Esophagus squamous epithelium (tissue), 4 donors: ENCODE results near the gene LAT.

ENCODE experiments used
- CTCF ChIP-seq, 6 experiments: fragments of 450-650 bp in 4 of 6; fragments of 200-600 bp in 2 of 6; sonication (generic) in 2 of 6; IDR thresholded peaks; one replicate each; pipeline ENCODE4 v1.5.1; 2016 to 2019; ENCODE audit warnings: antibody characterized with exemption in 6 of 6, mild to moderate bottlenecking in 4 of 6, moderate library complexity in 4 of 6
- POLR2A ChIP-seq, 4 donors: fragments of 450-650 bp; IDR thresholded peaks; one replicate each; pipeline ENCODE4 v1.6.1; 2017; ENCODE audit warnings: antibody characterized with exemption in 4 of 4, mild to moderate bottlenecking in 4 of 4, moderate library complexity in 3 of 4

- TF ChIP-seq CTCF (IDR thresholded peaks at IDR 0.05) (no peak), POLR2A (IDR thresholded peaks at IDR 0.05) (no peak)
Observed at GRCh38 chr16:28937222-28937876, 47.5 kb upstream of the LAT start.
